GM10847 (cell line): ENCODE results near the gene GABPB2.

ENCODE experiments used
- POLR2A ChIP-seq: IDR thresholded peaks from 2 replicates; pipeline ENCODE4 v1.6.1; 2011; ENCODE audit not compliant: insufficient read length; ENCODE audit errors: extremely low read depth

Gene GABPB2

DNA sequence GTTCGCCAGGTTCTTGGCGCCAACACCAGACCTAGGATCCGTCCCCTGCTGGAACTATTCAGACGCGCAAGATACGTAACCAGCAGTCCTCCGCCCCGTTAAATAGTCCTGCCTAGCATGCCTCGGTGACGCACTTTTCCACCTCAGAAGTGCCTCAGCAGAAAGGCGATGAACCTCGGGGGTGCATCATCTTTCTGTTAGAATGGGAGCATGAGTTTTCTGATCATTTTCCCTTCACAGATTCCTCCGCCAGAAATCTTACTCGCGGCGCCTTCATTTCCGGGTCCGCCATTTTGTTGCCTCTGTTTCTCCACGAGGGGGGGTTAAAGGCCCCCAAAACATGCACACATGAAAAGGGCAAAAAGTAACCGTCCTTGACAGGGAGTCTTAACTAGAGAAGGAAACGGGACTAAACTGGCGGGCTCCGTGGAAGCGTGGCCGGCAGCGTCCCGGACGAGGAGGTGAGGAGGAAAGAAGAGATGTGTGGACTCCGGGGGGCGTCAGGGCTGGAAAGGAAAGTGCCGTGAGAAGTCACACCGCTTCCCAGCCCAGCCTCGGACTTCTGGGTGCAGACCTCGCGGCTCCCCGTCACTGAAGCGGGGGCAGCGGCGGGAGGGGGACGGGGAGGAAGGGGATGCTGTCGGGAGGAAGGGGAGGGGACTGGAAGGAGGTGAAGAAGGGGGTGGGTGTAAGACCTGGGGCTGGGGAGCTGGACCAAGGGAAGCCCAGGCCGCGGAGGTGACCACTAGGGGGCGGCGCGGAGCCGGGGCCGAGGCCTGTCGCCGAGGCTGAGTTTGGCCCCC lies at the start of gene GABPB2:
Gene GABPB2 (plus strand): TSS at position 288 of the 803 bp plus-strand sequence. CDS start 17,429 bp downstream, outside the sequence.
- TF ChIP-seq POLR2A = peak; percentile 80

DNA sequence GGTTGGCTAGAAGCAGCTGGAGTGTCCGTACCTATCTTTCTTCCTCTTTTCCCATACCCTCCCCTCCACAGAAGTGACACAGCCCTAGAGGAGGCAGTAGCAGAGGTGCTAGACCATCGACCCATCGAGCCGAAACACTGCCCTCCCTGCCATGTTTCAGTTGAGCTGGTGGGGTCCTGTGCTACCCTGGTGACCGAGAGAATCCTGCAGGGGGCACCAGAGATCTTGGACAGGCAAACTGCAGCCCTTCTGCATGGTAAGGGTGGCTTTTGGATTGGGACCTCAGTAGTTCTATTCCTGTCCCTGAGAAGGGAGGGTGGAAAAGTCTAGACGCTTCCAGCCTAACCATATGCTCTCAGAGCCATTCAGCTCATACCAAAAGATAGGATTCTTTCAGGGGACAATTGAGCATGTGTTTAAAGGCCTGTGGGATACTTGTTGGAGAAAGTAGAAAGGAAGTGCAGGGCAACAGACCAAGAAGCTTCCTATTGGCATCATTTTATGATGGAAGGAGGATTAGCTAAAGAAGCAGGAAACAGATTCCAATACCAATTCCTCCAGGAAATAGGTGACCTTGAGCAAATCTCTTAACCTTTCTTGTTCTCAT lies 45.9 kb upstream of the GABPB2 start:
- TF ChIP-seq POLR2A = no peak

DNA sequence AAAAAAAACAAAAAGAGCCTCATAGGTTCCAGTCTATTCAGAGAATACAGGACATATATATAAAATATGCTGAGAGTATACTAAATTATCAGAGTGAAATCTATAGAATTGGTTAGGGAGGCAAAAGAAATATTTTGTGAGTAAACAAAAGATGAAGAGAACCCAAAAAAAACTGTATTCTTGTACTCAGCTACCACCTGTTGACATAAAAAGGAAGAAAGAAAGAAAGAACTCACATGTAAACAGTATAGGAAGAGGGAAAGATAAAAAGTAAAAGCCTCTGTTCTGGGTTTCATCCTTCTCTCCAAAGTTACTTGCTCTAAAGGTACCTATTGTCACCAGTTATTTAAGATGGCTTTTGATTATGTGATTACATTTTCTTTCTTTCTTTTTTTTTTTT lies 44.1 kb upstream of the GABPB2 start:
- TF ChIP-seq POLR2A = no peak

DNA sequence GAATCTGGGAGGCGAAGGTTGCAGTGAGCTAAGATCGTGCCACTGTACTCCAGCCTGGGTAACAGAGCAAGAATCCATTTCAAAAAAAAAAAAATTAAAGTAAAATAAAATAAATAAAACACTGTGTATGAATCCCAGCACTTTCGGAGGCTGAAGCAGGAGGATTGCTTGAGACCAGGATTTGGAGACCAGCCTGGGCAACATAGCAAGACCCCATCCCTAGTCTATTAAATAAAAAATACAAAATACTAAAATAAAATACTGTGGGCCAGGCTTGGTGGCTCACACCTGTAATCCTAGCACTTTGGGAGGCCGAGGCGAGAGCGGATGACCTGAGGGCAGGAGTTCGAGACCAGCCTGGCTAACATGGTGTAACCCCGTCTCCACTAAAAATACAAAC lies 38.4 kb upstream of the GABPB2 start:
- TF ChIP-seq POLR2A = no peak

DNA sequence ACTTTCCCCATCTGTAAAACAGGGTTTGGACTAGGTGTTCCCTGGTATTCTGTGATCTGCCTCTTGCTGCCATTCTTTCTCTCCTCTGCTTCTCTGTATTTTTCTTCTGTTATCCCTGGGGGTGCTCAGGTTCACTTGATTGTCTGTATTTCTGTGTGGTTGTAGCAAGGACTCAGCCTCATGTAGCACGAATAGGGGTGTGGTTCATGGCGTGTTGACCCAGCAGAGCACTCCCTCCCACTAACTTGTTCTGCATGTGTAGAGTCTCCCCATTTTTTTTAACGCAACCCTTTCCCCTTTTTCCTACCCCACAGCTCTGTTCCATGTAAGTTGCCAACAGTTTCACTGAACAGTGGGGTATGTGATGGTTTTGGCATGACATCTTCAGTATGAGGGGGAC lies 35.4 kb upstream of the GABPB2 start:
- no peak for TF ChIP-seq POLR2A

DNA sequence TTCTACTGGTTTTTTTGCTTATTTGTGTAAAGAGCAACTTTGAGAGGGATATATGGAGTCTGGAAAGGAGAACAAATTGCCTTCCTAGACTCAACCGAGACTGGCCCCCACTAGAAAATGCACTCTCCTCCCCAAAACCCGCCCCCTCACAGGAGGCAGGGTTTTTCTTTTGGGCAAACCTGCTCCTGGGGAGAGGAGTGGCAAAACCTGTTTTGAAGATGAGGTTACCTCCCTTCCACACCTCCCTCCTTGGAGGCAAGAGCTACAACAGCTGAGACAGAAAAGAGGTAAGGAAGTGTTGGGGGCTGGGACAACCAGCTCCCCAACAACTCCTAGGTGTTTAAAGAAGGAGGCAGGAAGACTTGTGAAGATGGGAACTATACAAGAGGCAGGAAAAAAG lies 34.2 kb upstream of the GABPB2 start, which contains the start of gene BNIPL:
Gene BNIPL (plus strand): TSS at position 231 of the 400 bp plus-strand sequence. CDS start 140 bp downstream, at position 371.
- no peak for TF ChIP-seq POLR2A

DNA sequence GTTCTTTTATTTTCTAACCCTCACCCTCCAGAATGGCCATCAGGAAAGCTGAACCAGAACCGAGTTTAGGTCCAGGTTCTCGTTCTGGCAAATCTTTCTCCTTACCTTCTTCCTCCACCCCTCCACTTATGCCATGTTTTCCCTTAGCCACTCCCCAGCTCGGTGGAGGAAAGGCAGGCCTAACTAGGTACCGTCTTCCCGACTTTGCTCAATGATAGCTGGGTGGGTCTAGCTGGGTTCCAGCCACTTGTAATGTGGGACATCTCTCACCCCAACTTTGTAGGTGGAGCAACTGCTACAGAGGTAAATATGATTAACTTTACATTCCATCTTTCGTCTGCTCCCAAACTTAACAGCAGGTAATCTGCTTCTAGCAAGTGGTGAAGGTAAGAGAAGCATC lies 33.5 kb upstream of the GABPB2 start:
- TF ChIP-seq POLR2A = no peak

GRCh38 chr1:151039521-151039920 lies 31.0 kb upstream of the GABPB2 start:
- TF ChIP-seq POLR2A = no peak

DNA sequence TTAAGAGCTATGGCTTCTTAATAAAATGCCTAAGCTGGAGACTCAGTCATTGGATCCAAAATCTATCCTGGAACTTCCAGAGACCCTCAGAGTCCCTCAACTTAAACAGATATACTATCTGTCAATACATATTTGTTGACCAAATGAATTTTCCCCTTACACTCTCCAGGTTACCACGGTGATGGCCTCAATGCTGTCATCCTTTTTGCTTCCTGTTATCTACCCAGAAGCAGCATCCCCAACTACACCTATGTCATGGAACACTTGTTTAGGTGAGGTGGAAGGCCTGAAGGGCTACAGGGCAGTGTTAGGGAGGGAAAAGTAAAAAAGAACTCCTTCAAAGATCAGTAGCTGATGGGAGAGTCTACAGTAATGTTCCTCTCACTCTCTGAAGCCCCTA lies 27.4 kb upstream of the GABPB2 start:
- no peak for TF ChIP-seq POLR2A

GRCh38 chr1:151047591-151047924 lies 23.0 kb upstream of the GABPB2 start, which contains the start of gene C1orf56:
Gene C1orf56, plus strand, starts transcription at chr1:151047751. Its CDS starts 97 bp downstream, at chr1:151047848.
- TF ChIP-seq POLR2A = peak; percentile 35

GRCh38 chr1:151047925-151048644 lies 22.5 kb upstream of the GABPB2 start:
- TF ChIP-seq POLR2A = no peak

DNA sequence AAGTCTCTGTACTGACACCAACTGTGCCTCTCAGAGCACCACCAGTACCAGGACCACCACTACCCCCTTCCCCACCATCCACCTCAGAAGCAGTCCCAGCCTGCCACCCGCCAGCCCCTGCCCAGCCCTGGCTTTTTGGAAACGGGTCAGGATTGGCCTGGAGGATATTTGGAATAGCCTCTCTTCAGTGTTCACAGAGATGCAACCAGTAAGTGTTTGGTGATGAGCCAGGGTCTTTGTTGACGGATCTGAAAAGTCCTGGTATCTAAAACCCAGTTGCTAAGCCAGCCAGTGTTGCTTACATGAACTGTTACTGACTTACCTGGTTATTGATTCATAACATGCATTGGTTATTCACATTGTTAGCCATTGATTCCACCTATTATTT lies 21.9 kb upstream of the GABPB2 start:
- no peak for TF ChIP-seq POLR2A

DNA sequence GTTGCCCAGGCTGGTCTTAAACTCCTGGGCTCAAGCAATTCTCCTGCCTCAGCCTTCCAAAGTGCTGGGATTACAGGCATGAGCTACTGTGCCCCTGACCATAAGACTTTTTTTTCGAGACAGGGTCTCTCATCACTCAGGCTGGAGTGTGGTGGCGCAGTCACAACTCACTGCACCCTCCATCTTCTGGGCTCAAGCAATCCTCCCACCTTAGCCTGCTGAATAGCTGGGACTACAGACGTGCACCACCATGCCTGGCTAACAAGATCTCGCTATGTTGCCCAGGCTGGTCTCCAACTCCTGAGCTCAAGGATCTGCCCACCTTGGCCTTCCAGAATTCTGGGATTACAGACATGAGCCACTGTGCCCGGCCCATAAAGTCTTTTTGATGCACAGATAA lies 21.1 kb upstream of the GABPB2 start:
- no peak for TF ChIP-seq POLR2A

DNA sequence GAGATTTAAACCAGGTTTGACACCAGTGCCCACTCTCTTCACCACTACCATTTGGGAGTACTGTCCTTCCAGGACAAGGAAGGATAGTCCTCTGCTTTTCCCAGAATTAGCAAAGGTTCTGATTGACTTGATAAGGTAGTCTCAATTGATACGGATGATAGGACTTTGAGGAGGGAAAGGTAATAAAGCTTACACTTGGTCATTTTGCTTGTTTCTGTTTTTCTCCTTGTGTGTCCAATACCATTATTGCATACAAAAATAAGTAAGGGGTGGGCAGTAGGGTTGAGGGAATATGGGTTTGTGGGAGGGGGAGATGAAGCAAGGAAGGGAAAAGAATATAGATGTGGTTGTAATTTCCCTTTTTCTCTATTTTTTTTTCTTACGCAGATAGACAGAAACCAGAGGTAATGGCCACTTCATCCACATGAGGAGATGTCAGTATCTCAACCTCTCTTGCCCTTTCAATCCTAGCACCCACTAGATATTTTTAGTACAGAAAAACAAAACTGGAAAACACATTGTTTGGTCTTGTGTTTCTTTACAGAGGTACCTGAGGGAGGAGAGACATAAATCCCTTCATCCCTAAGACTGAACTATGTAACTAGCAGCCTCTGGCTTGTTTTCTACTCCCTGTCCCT lies 20.4 kb upstream of the GABPB2 start:
- no peak for TF ChIP-seq POLR2A

GRCh38 chr1:151051356-151052009 lies 19.1 kb upstream of the GABPB2 start:
- TF ChIP-seq POLR2A = no peak
